B cell (primary cell): Measurements from ENCODE around the gene MREG. TPM values are rescaled to one million over a fixed set of nuclear protein-coding genes. Genes with fewer than 3 reads are reported as not detected.

Experiments used
- ATAC-seq: fragments of 200-7000 bp; cut with Tn5 transposase; one replicate; pipeline ENCODE4 v1.10.0; 2021; ENCODE audit warnings: low read depth, mild to moderate bottlenecking, moderate number of reproducible peaks, moderate library complexity
- CTCF ChIA-PET: fragments of 350-600 bp; sonication (Branson Sonifier 250); formaldehyde crosslinking; loops from one replicate; lab custom pipeline; 2021; ENCODE audit warnings: antibody characterized with exemption, inconsistent platforms; lab: Charles Lee
- POLR2A ChIA-PET: fragments of 350-600 bp; sonication (Branson Sonifier 250); formaldehyde crosslinking; loops from one replicate; lab custom pipeline; 2021; ENCODE audit warnings: antibody characterized with exemption; lab: Charles Lee
- DNase-seq: peaks from one replicate; pipeline ENCODE4 v3.0.0; 2013
- H2AFZ ChIP-seq: 2 replicates; pipeline ENCODE4 v1.6.1; 2012; ENCODE audit warnings: mild to moderate bottlenecking, low read depth, low read length; ENCODE audit not compliant: insufficient read depth, poor library complexity, severe bottlenecking
- H3K27ac ChIP-seq, 2 donors: 1 replicate in 1 of 2; 2 replicates in 1 of 2; pipeline ENCODE4 v1.5.1; 2012 to 2013; ENCODE audit warnings: low read length in 2 of 2, mild to moderate bottlenecking in 2 of 2, moderate library complexity in 1 of 2
- H3K27me3 ChIP-seq, 4 experiments: fragments of 200-600 bp in 1 of 4; sonication (generic) in 1 of 4; replicated peaks in 1 of 4; 1 replicate in 2 of 4; 2 replicates in 2 of 4; pipeline versions ENCODE4 v1.6.1 to v1.7.0; 2013 to 2016; ENCODE audit warnings: low read length in 3 of 4, mild to moderate bottlenecking in 2 of 4, mixed read lengths in 1 of 4, moderate library complexity in 1 of 4; ENCODE audit not compliant: insufficient read depth in 4 of 4, control insufficient read depth in 3 of 4; ENCODE audit errors: control extremely low read depth in 1 of 4
- H3K36me3 ChIP-seq, 2 experiments: replicated peaks in 1 of 2; 1 replicate in 1 of 2; 2 replicates in 1 of 2; pipeline versions ENCODE4 v1.6.1 to v1.7.1; 2013; ENCODE audit warnings: low read length in 1 of 2; ENCODE audit not compliant: insufficient read depth in 2 of 2, control insufficient read depth in 1 of 2; ENCODE audit errors: control extremely low read depth in 1 of 2, extremely low read depth in 1 of 2
- H3K4me1 ChIP-seq, 2 donors: fragments of 200-600 bp in 1 of 2; sonication (generic) in 1 of 2; 1 replicate in 1 of 2; 2 replicates in 1 of 2; pipeline versions ENCODE4 v1.5.1 to v1.6.1; 2013 to 2017; ENCODE audit warnings: low read length in 2 of 2; ENCODE audit not compliant: control insufficient read depth in 2 of 2, insufficient read depth in 2 of 2
- H3K4me2 ChIP-seq: replicated peaks from 2 replicates; pipeline ENCODE3; 2012; ENCODE audit warnings: mild to moderate bottlenecking, low read depth, low read length; ENCODE audit not compliant: poor library complexity, severe bottlenecking
- H3K4me3 ChIP-seq, 5 experiments: fragments of 200-600 bp in 1 of 5; sonication (generic) in 1 of 5; 1 replicate in 3 of 5; 2 replicates in 2 of 5; pipeline versions ENCODE4 v1.5.1 to v1.7.0; 2011 to 2016; ENCODE audit warnings: low read length in 4 of 5, mild to moderate bottlenecking in 4 of 5, low read depth in 2 of 5, control low read depth in 1 of 5, moderate library complexity in 1 of 5; ENCODE audit not compliant: insufficient read depth in 1 of 5; ENCODE audit errors: control extremely low read depth in 1 of 5, extremely low read depth in 1 of 5
- H3K79me2 ChIP-seq: fragments of 200-600 bp; sonication (generic); one replicate; pipeline ENCODE4 v1.6.0; 2016; ENCODE audit warnings: low read length; ENCODE audit not compliant: control insufficient read depth, insufficient read depth
- H3K9ac ChIP-seq: fragments of 200-600 bp; sonication (generic); 2 replicates; pipeline ENCODE4 v1.6.1; 2017; ENCODE audit warnings: mild to moderate bottlenecking, low read length, moderate library complexity
- H3K9me3 ChIP-seq, 3 donors: one replicate each; pipeline versions ENCODE4 v1.6.1 to v1.7.1; 2013; ENCODE audit warnings: low read length in 2 of 3; ENCODE audit not compliant: control insufficient read depth in 2 of 3, insufficient read depth in 1 of 3; ENCODE audit errors: control extremely low read depth in 1 of 3
- H4K20me1 ChIP-seq: 2 replicates; pipeline ENCODE4 v1.6.0; 2012; ENCODE audit warnings: mild to moderate bottlenecking, low read length; ENCODE audit not compliant: insufficient read depth, control insufficient read depth, poor library complexity, severe bottlenecking
- H3K27ac Mint-ChIP-seq: one replicate; pipeline ENCODE4 v1.8.0; 2021; ENCODE audit warnings: mixed read lengths
- H3K27me3 Mint-ChIP-seq: one replicate; pipeline ENCODE4 v1.8.0; 2021; ENCODE audit warnings: mixed read lengths
- H3K4me1 Mint-ChIP-seq: one replicate; pipeline ENCODE4 v1.8.0; 2021; ENCODE audit warnings: mixed read lengths
- H3K4me3 Mint-ChIP-seq: one replicate; pipeline ENCODE4 v1.8.0; 2021; ENCODE audit warnings: mixed read lengths
- H3K9me3 Mint-ChIP-seq: one replicate; pipeline ENCODE4 v1.8.0; 2022; ENCODE audit warnings: mixed read lengths; ENCODE audit not compliant: insufficient read depth
- EZH2 ChIP-seq: IDR thresholded peaks from 2 replicates; pipeline ENCODE4 v1.6.1; 2012; ENCODE audit warnings: borderline replicate concordance, low read depth, mild to moderate bottlenecking, moderate library complexity, low read length; ENCODE audit not compliant: insufficient read depth, poor library complexity, severe bottlenecking
- WGBS: methylation state at CpG from one replicate; pipeline ENCODE4 v1.1.5; 2013; ENCODE audit warnings: missing lambda C conversion rate; ENCODE audit not compliant: insufficient coverage; 5-methylcytosine and 5-hydroxymethylcytosine counted together
- intact Hi-C: fragments of 100-400 bp; cut with micrococcal nuclease; formaldehyde crosslinking; loops from one replicate; pipeline ENCODE4 v1.10.0; 2022
- polyA plus RNA-seq: library from polyadenylated mRNA; depleted of rRNA; stranded (reverse); fragments of >200 nt; gene quantifications from 2 replicates; pipeline ENCODE4 v1.2.3, GENCODE V29; 2012
- total RNA-seq, 2 donors: library from RNA; stranded (reverse); fragments of 120-200 nt in 1 of 2; gene quantifications; 1 replicate in 1 of 2; 2 replicates in 1 of 2; pipeline versions ENCODE4 v1.2.3 to v1.2.4, GENCODE V29; 2013 to 2022
- TF ChIP-seq, protein P1 (sequence below): fragments of 200-600 bp; IDR thresholded peaks from one replicate; pipeline ENCODE4 v1.8.0; 2022; ENCODE audit warnings: antibody characterized with exemption, mild to moderate bottlenecking

The MREG gene
- total and polyA plus RNA-seq, 2 donors (not counting 1 experiment from before 2014, with no cell fraction given), result 2.1 to 5.7 TPM

DNA sequence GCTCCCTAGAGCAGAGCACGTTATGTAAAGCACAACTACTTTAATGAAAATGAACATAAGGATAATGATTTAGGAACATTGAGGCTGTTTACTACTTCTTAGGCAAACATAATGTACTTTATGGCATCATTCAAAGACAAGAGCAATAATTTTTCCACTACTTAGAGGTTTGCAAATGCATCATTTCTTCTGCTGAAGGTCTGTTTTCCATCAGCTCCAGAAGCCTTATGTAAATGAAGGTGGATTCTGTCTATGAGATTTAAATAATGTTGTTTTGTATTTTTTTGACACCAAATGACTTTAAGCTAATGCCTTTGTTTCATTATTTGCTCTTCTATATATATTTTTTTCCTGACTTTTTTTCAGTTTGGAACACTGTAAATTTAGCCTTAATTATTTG, 28.1 kb downstream of the MREG start:
- H2AFZ ChIP-seq, result no peak overlapping the region
- H3K9me3 ChIP-seq, result peaks cover 0 to 8% (median 4%) of the 10 kb centered on the region in 3 donors
- CTCF ChIA-PET, result interaction anchor here (0.8 to 1.4 kb wide), 3 partner anchors 11 to 40 kb away, joined by 3 read pairs; no protein-coding TSS in a partner anchor
- no peaks in the 10 kb centered on the region for H3K4me1 ChIP-seq
- no peak for ATAC-seq
- intact Hi-C loops, result no loop called here
- no peak for DNase-seq
- H4K20me1 ChIP-seq, result no peaks in the 10 kb centered on the region
- Mint-ChIP-seq H3K9me3 (peaks cover 5% of the 10 kb centered on the region), H3K4me3 (no peak overlapping the region), H3K4me1 (peaks cover 6% of the 10 kb centered on the region), H3K27me3 (no peaks in the 10 kb centered on the region), H3K27ac (no peak overlapping the region)
- TF ChIP-seq EZH2, result no peak
- TF ChIP-seq, protein P1, sequence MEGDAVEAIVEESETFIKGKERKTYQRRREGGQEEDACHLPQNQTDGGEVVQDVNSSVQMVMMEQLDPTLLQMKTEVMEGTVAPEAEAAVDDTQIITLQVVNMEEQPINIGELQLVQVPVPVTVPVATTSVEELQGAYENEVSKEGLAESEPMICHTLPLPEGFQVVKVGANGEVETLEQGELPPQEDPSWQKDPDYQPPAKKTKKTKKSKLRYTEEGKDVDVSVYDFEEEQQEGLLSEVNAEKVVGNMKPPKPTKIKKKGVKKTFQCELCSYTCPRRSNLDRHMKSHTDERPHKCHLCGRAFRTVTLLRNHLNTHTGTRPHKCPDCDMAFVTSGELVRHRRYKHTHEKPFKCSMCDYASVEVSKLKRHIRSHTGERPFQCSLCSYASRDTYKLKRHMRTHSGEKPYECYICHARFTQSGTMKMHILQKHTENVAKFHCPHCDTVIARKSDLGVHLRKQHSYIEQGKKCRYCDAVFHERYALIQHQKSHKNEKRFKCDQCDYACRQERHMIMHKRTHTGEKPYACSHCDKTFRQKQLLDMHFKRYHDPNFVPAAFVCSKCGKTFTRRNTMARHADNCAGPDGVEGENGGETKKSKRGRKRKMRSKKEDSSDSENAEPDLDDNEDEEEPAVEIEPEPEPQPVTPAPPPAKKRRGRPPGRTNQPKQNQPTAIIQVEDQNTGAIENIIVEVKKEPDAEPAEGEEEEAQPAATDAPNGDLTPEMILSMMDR, result no peak
- POLR2A ChIA-PET, result no interaction called here
- no peak overlapping the region for H3K4me2 ChIP-seq
- peaks cover 3% of the 10 kb centered on the region for H3K79me2 ChIP-seq
- no peaks in the 10 kb centered on the region for H3K27me3 ChIP-seq
- H3K36me3 ChIP-seq, result no peaks in the 10 kb centered on the region
- no peak overlapping the region for H3K27ac ChIP-seq
- no peak overlapping the region for H3K9ac ChIP-seq
- no peak overlapping the region for H3K4me3 ChIP-seq
- no CpG with 5 or more reads among the region's 1 CpG for WGBS

DNA sequence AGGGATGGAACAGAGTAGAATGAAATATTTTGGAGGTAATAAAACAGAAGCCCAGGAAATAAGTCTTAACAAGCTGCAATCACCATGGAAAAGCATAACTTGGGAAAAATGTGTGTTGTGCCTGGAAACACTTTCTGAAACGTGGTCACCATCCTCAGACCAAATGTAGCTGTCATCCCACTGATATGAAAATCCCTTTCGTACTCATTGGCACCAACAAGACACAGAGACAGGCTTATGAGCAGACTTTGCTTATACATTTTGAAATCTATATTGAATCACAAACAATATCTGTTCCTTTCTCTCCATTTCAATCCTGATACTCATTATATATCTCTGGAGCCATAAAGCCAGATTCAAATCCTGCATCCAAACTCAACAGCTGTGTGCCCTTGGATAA, 28.7 kb downstream of the MREG start:
- 78% methylated on average over 2 of the region's 2 CpGs for WGBS
- Histone ChIP-seq H3K27me3 (no peaks in the 10 kb centered on the region), H3K27ac (no peak overlapping the region), H3K4me1 (no peaks in the 10 kb centered on the region), H3K4me2 (no peak overlapping the region), H3K9me3 (peaks cover 0 to 8% (median 4%) of the 10 kb centered on the region in 3 donors), H2AFZ (no peak overlapping the region), H3K36me3 (no peaks in the 10 kb centered on the region), H3K79me2 (peaks cover 5% of the 10 kb centered on the region), H3K4me3 (no peak overlapping the region), H3K9ac (no peak overlapping the region), H4K20me1 (no peaks in the 10 kb centered on the region)
- no peak overlapping the region for H3K4me3 Mint-ChIP-seq
- DNase-seq, result no peak
- no peak for ATAC-seq
- intact Hi-C loops, result no loop called here
- H3K9me3 Mint-ChIP-seq, result peaks cover 4% of the 10 kb centered on the region
- H3K27ac Mint-ChIP-seq, result no peak overlapping the region
- POLR2A ChIA-PET, result no interaction called here
- CTCF ChIA-PET, result interaction anchor here (0.8 to 1.2 kb wide), 2 partner anchors 11 to 41 kb away, joined by 3 read pairs; no protein-coding TSS in a partner anchor
- H3K27me3 Mint-ChIP-seq, result no peaks in the 10 kb centered on the region
- peaks cover 6% of the 10 kb centered on the region for H3K4me1 Mint-ChIP-seq
- TF ChIP-seq EZH2, result no peak
- TF ChIP-seq, protein P1, result no peak
